ENCODE measurements around the gene MYO1E.

Gene MYO1E

GRCh38 chr15:59258317-59258716 lies 114.4 kb downstream of the MYO1E start:
- no peak overlapping the region for H3K4me3 ChIP-seq
- DNase-seq (ENCODE audit: low spot score in 2 of 2) = no peak
- no peaks in the 10 kb centered on the region for H3K27me3 ChIP-seq (ENCODE audit: low read depth)
- in situ Hi-C loops (cut with MboI; ENCODE audit: low sequenced_read_pairs) = no loop called here
- H3K9me3 ChIP-seq = no peaks in the 10 kb centered on the region
- no peaks in the 10 kb centered on the region for H3K36me3 ChIP-seq (replicated peaks)
- H3K4me1 ChIP-seq = no peaks in the 10 kb centered on the region

- Histone ChIP-seq H3K4me3 (no peak overlapping the region), H3K9me3 (no peaks in the 10 kb centered on the region), H3K36me3 (replicated peaks) (no peaks in the 10 kb centered on the region), H3K27me3 (ENCODE audit: low read depth) (no peaks in the 10 kb centered on the region), H3K4me1 (no peaks in the 10 kb centered on the region)
- peak in 1 of 2 experiments; percentile 29 for DNase-seq (ENCODE audit: low spot score in 2 of 2)
- in situ Hi-C loops (cut with MboI; ENCODE audit: low sequenced_read_pairs) = no loop called here
Observed at GRCh38 chr15:59257140-59257539, 115.5 kb downstream of the MYO1E start.

GRCh38 chr15:59256482-59256881 lies 116.2 kb downstream of the MYO1E start:
- no peak for DNase-seq (ENCODE audit: low spot score in 2 of 2)
- H3K27me3 ChIP-seq (ENCODE audit: low read depth) = no peaks in the 10 kb centered on the region
- in situ Hi-C loops (cut with MboI; ENCODE audit: low sequenced_read_pairs) = no loop called here
- H3K4me3 ChIP-seq = no peak overlapping the region
- no peaks in the 10 kb centered on the region for H3K36me3 ChIP-seq (replicated peaks)
- no peaks in the 10 kb centered on the region for H3K9me3 ChIP-seq
- no peaks in the 10 kb centered on the region for H3K4me1 ChIP-seq

DNA sequence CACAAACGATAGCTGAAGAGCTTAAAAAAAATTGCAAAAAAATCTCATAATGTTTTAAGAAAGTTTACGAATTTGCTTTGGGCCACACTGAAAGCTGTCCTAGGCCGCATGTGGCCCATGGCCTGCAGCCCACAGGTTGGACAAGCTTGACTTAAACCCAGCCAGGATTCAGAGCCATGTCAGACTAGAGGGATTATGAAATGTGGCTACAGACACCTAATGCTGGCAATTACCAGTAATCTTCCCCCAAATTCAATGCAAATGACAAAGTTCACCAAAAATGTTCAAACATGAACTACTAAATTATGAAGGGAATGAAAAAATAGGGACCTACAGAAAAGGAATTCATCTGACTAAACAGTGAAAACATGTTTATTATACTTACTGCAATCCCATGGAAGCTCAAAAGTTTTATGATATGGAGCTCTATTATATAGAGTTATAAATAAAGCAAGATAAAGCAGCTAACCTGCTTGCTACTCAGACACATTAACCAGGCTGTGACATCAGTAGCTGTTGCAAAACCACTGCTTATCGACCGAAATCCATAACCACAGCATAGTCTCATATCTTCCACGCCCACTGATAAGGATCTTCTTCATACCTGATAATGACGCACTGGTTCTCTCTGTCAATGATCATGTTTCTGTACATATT lies 116.9 kb downstream of the MYO1E start:
- Histone ChIP-seq H3K4me3 (no peak overlapping the region), H3K4me1 (no peaks in the 10 kb centered on the region)
- in situ Hi-C loops (cut with MboI; ENCODE audit: low sequenced_read_pairs) = no loop called here

GRCh38 chr15:59252137-59252536 lies 120.5 kb downstream of the MYO1E start:
- in situ Hi-C loops (cut with MboI; ENCODE audit: low sequenced_read_pairs) = no loop called here
- Histone ChIP-seq H3K27me3 (ENCODE audit: low read depth) (no peaks in the 10 kb centered on the region), H3K36me3 (replicated peaks) (no peaks in the 10 kb centered on the region), H3K4me1 (no peaks in the 10 kb centered on the region), H3K9me3 (no peaks in the 10 kb centered on the region), H3K4me3 (no peak overlapping the region)
- no peak for DNase-seq (ENCODE audit: low spot score in 2 of 2)

More for the DNA sequence above, 116.9 kb downstream of the MYO1E start:
- Histone ChIP-seq H3K27me3 (ENCODE audit: low read depth) (no peaks in the 10 kb centered on the region), H3K36me3 (replicated peaks) (no peaks in the 10 kb centered on the region), H3K9me3 (no peaks in the 10 kb centered on the region)
- no peak for DNase-seq (ENCODE audit: low spot score in 2 of 2)

DNA sequence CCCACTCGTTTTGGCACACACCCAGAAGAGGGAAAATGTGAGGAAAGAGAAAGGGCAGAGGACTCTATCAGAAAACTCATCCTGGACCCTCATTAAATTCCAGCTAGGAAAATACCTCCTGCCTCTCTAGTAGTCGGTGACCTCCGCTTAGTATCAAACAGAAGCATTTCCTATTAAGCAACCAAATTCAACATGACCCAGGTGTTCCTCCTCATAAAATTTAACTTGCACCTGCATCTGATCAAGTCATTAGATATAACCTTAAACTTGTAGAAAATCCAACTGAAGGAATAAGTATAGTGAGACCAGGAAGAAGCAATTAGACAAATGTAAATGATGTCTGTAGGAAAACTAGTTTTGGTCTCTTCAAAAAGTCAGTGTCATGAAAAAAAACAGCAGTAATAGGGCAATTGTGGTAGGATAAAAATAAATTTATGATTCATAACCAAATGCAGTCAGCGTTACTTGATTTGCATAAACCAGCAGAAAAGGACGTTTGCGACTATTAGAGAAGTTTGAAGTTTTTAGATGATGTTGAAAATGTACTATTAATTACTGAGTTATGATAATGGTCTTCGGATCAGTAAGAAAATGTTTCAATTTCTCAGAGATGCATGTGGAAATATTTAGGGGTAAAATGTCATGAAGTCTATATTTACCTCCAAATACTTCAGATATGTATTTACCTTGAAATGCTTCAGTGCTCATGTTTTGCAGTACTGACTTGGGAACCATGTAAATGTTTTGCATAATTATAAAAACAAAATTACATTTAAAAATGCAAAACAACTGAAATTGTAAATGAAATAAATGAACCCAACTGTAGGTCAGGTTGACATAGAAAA lies 121.4 kb downstream of the MYO1E start:
- no peaks in the 10 kb centered on the region for H3K27me3 ChIP-seq (ENCODE audit: low read depth)
- H3K4me3 ChIP-seq = no peak overlapping the region
- DNase-seq (ENCODE audit: low spot score in 2 of 2) = no peak
- H3K36me3 ChIP-seq (replicated peaks) = no peaks in the 10 kb centered on the region
- H3K4me1 ChIP-seq = no peaks in the 10 kb centered on the region
- in situ Hi-C loops (cut with MboI; ENCODE audit: low sequenced_read_pairs) = no loop called here
- H3K9me3 ChIP-seq = no peaks in the 10 kb centered on the region

DNA sequence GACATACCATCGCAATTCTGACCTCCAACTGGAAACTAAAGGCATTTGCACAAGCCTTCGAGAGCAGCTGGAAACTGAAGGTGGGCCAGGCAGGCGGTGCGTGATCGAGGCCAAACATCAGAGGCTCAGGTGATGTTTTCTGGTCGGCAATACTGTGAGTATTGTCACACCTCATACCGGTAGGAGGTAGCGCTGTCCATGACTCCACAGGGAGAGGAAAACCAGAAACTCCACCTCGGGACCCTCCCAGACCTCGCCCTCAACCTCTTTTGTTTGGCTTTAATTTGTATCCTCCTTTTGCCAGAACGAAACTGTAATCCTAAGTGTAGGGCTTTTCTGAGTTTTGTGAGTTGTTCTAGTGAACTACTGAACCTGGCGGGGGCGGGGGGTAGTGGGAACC lies 122.4 kb downstream of the MYO1E start:
- Histone ChIP-seq H3K27me3 (ENCODE audit: low read depth) (no peaks in the 10 kb centered on the region), H3K4me3 (no peak overlapping the region), H3K9me3 (no peaks in the 10 kb centered on the region), H3K36me3 (replicated peaks) (no peaks in the 10 kb centered on the region), H3K4me1 (no peaks in the 10 kb centered on the region)
- in situ Hi-C loops (cut with MboI; ENCODE audit: low sequenced_read_pairs) = no loop called here
- no peak for DNase-seq (ENCODE audit: low spot score in 2 of 2)

DNA sequence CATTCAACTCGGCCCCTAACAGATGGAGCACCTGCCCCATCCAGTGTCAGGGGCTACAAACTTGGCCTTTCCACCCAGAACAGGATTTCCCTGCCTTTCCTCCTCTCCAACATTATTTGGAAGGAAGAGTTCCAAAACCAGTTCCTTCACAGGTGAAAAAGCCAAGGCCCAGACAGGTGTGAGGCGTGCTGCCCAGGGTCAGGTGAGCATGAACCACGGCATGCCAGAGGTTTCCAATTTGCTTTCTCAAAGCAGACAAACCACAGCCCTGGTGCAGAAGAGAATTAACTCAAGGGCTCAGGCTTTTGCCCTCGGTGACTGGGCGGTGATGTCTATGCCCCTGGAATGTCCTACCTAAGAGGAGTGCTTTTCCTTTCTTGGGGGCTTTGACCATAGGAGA lies 122.9 kb downstream of the MYO1E start:
- H3K27me3 ChIP-seq (ENCODE audit: low read depth) = no peaks in the 10 kb centered on the region
- in situ Hi-C loops (cut with MboI; ENCODE audit: low sequenced_read_pairs) = no loop called here
- no peaks in the 10 kb centered on the region for H3K36me3 ChIP-seq (replicated peaks)
- no peaks in the 10 kb centered on the region for H3K4me1 ChIP-seq
- H3K4me3 ChIP-seq = no peak overlapping the region
- H3K9me3 ChIP-seq = no peaks in the 10 kb centered on the region
- no peak for DNase-seq (ENCODE audit: low spot score in 2 of 2)

GRCh38 chr15:59247364-59247763 lies 125.3 kb downstream of the MYO1E start:
- H3K4me1 ChIP-seq = no peaks in the 10 kb centered on the region
- H3K4me3 ChIP-seq = no peak overlapping the region
- peak; percentile 67 to 72 for DNase-seq (ENCODE audit: low spot score in 2 of 2)
- in situ Hi-C loops (cut with MboI; ENCODE audit: low sequenced_read_pairs) = no loop called here
- H3K36me3 ChIP-seq (replicated peaks) = no peaks in the 10 kb centered on the region
- no peaks in the 10 kb centered on the region for H3K27me3 ChIP-seq (ENCODE audit: low read depth)
- H3K9me3 ChIP-seq = no peaks in the 10 kb centered on the region

GRCh38 chr15:59245559-59245958 lies 127.1 kb downstream of the MYO1E start:
- no peaks in the 10 kb centered on the region for H3K9me3 ChIP-seq
- no peak for DNase-seq (ENCODE audit: low spot score in 2 of 2)
- no peaks in the 10 kb centered on the region for H3K36me3 ChIP-seq (replicated peaks)
- H3K4me3 ChIP-seq = no peak overlapping the region
- in situ Hi-C loops (cut with MboI; ENCODE audit: low sequenced_read_pairs) = no loop called here
- no peaks in the 10 kb centered on the region for H3K4me1 ChIP-seq
- H3K27me3 ChIP-seq (ENCODE audit: low read depth) = no peaks in the 10 kb centered on the region

- Histone ChIP-seq H3K27me3 (ENCODE audit: low read depth) (no peaks in the 10 kb centered on the region), H3K36me3 (replicated peaks) (no peaks in the 10 kb centered on the region), H3K4me3 (no peak overlapping the region), H3K4me1 (no peaks in the 10 kb centered on the region), H3K9me3 (no peaks in the 10 kb centered on the region)
- DNase-seq (ENCODE audit: low spot score in 2 of 2) = no peak
- in situ Hi-C loops (cut with MboI; ENCODE audit: low sequenced_read_pairs) = no loop called here
Observed at GRCh38 chr15:59244337-59244736, 128.3 kb downstream of the MYO1E start.

GRCh38 chr15:59243622-59244021 lies 129.0 kb downstream of the MYO1E start:
- Histone ChIP-seq H3K9me3 (no peaks in the 10 kb centered on the region), H3K27me3 (ENCODE audit: low read depth) (no peaks in the 10 kb centered on the region), H3K4me1 (no peaks in the 10 kb centered on the region), H3K36me3 (replicated peaks) (no peaks in the 10 kb centered on the region), H3K4me3 (no peak overlapping the region)
- in situ Hi-C loops (cut with MboI; ENCODE audit: low sequenced_read_pairs) = no loop called here
- no peak for DNase-seq (ENCODE audit: low spot score in 2 of 2)

DNA sequence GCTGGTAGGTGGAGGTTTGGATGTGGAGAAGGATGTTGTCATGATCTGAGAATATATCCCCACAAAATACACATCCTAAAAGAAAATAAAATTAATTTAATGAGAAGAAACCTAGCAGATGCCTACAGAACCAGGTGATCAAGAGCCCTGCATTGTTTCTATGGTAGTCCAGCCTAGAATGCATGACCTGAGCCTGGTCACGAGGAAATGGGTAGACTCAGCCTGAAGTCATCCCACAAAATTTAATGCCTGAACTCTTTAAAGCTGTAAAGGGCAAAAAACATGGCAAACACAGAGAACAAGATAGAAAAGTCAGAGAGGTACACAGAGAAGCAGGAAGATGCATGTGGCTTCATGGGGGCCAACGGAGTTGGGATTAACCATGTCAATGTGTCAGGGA lies 130.0 kb downstream of the MYO1E start:
- no peak overlapping the region for H3K4me3 ChIP-seq
- no peaks in the 10 kb centered on the region for H3K4me1 ChIP-seq
- H3K27me3 ChIP-seq (ENCODE audit: low read depth) = no peaks in the 10 kb centered on the region
- no peaks in the 10 kb centered on the region for H3K36me3 ChIP-seq (replicated peaks)
- no peak for DNase-seq (ENCODE audit: low spot score in 2 of 2)
- in situ Hi-C loops (cut with MboI; ENCODE audit: low sequenced_read_pairs) = no loop called here
- H3K9me3 ChIP-seq = no peaks in the 10 kb centered on the region

GRCh38 chr15:59240036-59240435 lies 132.6 kb downstream of the MYO1E start:
- Histone ChIP-seq H3K4me1 (peaks cover 7% of the 10 kb centered on the region), H3K27me3 (ENCODE audit: low read depth) (no peaks in the 10 kb centered on the region), H3K4me3 (no peak overlapping the region), H3K9me3 (no peaks in the 10 kb centered on the region), H3K36me3 (replicated peaks) (no peaks in the 10 kb centered on the region)
- no peak for DNase-seq (ENCODE audit: low spot score in 2 of 2)
- in situ Hi-C loops (cut with MboI; ENCODE audit: low sequenced_read_pairs) = no loop called here

Data from HAP-1 (cell line).